ENCODE data around the gene FGR.

The FGR gene

GRCh38 chr1:27609618-27610240, 25.3 kb downstream of the FGR start:
- H3K27ac ChIP-seq, result no peak overlapping the region
- TF ChIP-seq CTCF (conservative IDR thresholded peaks at IDR 0.05) (no peak), ZFX (IDR thresholded peaks at IDR 0.05) (no peak)

GRCh38 chr1:27609210-27609555, 25.8 kb downstream of the FGR start:
- no peak overlapping the region for H3K27ac ChIP-seq
- TF ChIP-seq ZFX (IDR thresholded peaks at IDR 0.05) (no peak), CTCF (conservative IDR thresholded peaks at IDR 0.05) (no peak)

- TF ChIP-seq CTCF (conservative IDR thresholded peaks at IDR 0.05) (no peak), ZFX (IDR thresholded peaks at IDR 0.05) (no peak)
- no peak overlapping the region for H3K27ac ChIP-seq
These were observed 27.7 kb downstream of the FGR start for GRCh38 chr1:27607239-27607804.

- H3K27ac ChIP-seq, result no peak overlapping the region
- TF ChIP-seq ZFX (IDR thresholded peaks at IDR 0.05) (no peak), CTCF (conservative IDR thresholded peaks at IDR 0.05) (peak; percentile 47)
These were observed 28.2 kb downstream of the FGR start for GRCh38 chr1:27606708-27607238.

- no peak overlapping the region for H3K27ac ChIP-seq
- TF ChIP-seq ZFX (IDR thresholded peaks at IDR 0.05), result no peak
- peak; percentile 91 for TF ChIP-seq CTCF (conservative IDR thresholded peaks at IDR 0.05)
These were observed 28.9 kb downstream of the FGR start for GRCh38 chr1:27605796-27606707.

- TF ChIP-seq ZFX (IDR thresholded peaks at IDR 0.05) (no peak), CTCF (conservative IDR thresholded peaks at IDR 0.05) (no peak)
These were observed 29.7 kb downstream of the FGR start for GRCh38 chr1:27605300-27605766.

More at GRCh38 chr1:27605300-27605766, 29.7 kb downstream of the FGR start:
- no peak overlapping the region for H3K27ac ChIP-seq
